WI38 (cell line): ENCODE measurements around the gene CYP26B1.

Experiments
- H3K4me3 ChIP-seq: 2 replicates; pipeline ENCODE4 v1.5.1; 2011; ENCODE audit warnings: low read depth, mild to moderate bottlenecking, control low read depth, low read length
- CTCF ChIP-seq: IDR thresholded peaks from 2 replicates; pipeline ENCODE4 v1.5.1; 2012; ENCODE audit warnings: low read depth, mild to moderate bottlenecking, control low read depth, low read length

Gene CYP26B1

GRCh38 chr2:72132981-72133720, 14.5 kb downstream of the CYP26B1 start:
- TF ChIP-seq CTCF: no peak
- H3K4me3 ChIP-seq: no peak overlapping the region

- no peak overlapping the region for H3K4me3 ChIP-seq
- no peak for TF ChIP-seq CTCF
Measured at GRCh38 chr2:72131916-72132841, 15.5 kb downstream of the CYP26B1 start.

- no peak overlapping the region for H3K4me3 ChIP-seq
- TF ChIP-seq CTCF: no peak
Measured at GRCh38 chr2:72131371-72131891, 16.2 kb downstream of the CYP26B1 start.

- H3K4me3 ChIP-seq: no peak overlapping the region
- no peak for TF ChIP-seq CTCF
Measured at GRCh38 chr2:72130659-72131360, 16.9 kb downstream of the CYP26B1 start.

GRCh38 chr2:72129681-72130340, 17.9 kb downstream of the CYP26B1 start:
- TF ChIP-seq CTCF: no peak
- no peak overlapping the region for H3K4me3 ChIP-seq

GRCh38 chr2:72128843-72129227, 18.8 kb downstream of the CYP26B1 start:
- H3K4me3 ChIP-seq: no peak overlapping the region
- TF ChIP-seq CTCF: no peak
